PFSK-1 (cell line): ENCODE data around the gene BIK.

ENCODE experiments used
- FOXP2 ChIP-seq: optimal IDR thresholded peaks from 2 replicates; pipeline ENCODE3; 2011; ENCODE audit warnings: borderline replicate concordance, control low read depth, inconsistent platforms; ENCODE audit not compliant: insufficient read depth; ENCODE audit errors: extremely low read length, extremely low read depth
- POLR2AphosphoS5 ChIP-seq: IDR thresholded peaks from 2 replicates; pipeline ENCODE4 v1.6.1; 2012; ENCODE audit warnings: low read depth, mild to moderate bottlenecking, control low read depth, low read length, moderate library complexity
- SIN3A ChIP-seq: IDR thresholded peaks from 2 replicates; pipeline ENCODE4 v1.6.1; 2012; ENCODE audit warnings: mild to moderate bottlenecking, low read length, moderate library complexity, borderline replicate concordance; ENCODE audit not compliant: insufficient read depth
- TAF1 ChIP-seq: IDR thresholded peaks from 2 replicates; pipeline ENCODE4 v1.6.1; 2012; ENCODE audit warnings: low read length, control low read depth, borderline replicate concordance; ENCODE audit not compliant: insufficient read depth
- TF ChIP-seq, protein P1 (sequence below), 2 experiments: IDR thresholded peaks; 2 replicates each; pipeline versions ENCODE4 v1.6.1 to v1.8.0; 2011 to 2012; ENCODE audit warnings: low read depth in 2 of 2, low read length in 2 of 2, control low read depth in 1 of 2, inconsistent platforms in 1 of 2, mild to moderate bottlenecking in 1 of 2, moderate library complexity in 1 of 2; ENCODE audit not compliant: insufficient read depth in 1 of 2

DNA sequence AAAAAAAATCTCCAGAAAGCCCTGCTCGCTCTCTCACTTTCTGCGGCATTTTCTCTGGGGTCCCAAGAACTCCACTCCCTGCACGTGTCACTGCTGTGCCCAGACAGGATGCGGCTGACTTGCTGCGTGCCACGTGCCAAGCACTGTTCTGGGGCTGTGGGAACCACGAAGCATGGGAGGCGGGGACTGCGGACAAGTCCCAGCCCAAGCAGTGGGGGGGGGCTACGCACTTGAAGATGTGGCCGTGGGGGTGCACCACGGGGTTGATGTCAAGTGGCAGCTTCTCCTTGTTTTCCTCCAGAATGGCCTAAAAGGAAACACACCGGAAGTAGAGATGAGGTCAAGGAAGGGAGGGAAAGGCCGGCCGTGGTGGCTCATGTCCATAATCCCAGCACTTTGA lies 65.5 kb downstream of the BIK start:
- TF ChIP-seq, protein P1, sequence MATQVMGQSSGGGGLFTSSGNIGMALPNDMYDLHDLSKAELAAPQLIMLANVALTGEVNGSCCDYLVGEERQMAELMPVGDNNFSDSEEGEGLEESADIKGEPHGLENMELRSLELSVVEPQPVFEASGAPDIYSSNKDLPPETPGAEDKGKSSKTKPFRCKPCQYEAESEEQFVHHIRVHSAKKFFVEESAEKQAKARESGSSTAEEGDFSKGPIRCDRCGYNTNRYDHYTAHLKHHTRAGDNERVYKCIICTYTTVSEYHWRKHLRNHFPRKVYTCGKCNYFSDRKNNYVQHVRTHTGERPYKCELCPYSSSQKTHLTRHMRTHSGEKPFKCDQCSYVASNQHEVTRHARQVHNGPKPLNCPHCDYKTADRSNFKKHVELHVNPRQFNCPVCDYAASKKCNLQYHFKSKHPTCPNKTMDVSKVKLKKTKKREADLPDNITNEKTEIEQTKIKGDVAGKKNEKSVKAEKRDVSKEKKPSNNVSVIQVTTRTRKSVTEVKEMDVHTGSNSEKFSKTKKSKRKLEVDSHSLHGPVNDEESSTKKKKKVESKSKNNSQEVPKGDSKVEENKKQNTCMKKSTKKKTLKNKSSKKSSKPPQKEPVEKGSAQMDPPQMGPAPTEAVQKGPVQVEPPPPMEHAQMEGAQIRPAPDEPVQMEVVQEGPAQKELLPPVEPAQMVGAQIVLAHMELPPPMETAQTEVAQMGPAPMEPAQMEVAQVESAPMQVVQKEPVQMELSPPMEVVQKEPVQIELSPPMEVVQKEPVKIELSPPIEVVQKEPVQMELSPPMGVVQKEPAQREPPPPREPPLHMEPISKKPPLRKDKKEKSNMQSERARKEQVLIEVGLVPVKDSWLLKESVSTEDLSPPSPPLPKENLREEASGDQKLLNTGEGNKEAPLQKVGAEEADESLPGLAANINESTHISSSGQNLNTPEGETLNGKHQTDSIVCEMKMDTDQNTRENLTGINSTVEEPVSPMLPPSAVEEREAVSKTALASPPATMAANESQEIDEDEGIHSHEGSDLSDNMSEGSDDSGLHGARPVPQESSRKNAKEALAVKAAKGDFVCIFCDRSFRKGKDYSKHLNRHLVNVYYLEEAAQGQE (IDR thresholded peaks at IDR 0.05; ENCODE audit: insufficient read depth in 1 of 2, low read depth in 2 of 2, low read length in 2 of 2) = no peak
- TF ChIP-seq POLR2AphosphoS5 (no peak), FOXP2 (no peak), TAF1 (no peak), SIN3A (no peak)
